ENCODE results near the gene NDUFS6.
A peak's percentile ranks its signal among the peaks of the same experiment; 100 is the strongest.

The NDUFS6 gene

DNA sequence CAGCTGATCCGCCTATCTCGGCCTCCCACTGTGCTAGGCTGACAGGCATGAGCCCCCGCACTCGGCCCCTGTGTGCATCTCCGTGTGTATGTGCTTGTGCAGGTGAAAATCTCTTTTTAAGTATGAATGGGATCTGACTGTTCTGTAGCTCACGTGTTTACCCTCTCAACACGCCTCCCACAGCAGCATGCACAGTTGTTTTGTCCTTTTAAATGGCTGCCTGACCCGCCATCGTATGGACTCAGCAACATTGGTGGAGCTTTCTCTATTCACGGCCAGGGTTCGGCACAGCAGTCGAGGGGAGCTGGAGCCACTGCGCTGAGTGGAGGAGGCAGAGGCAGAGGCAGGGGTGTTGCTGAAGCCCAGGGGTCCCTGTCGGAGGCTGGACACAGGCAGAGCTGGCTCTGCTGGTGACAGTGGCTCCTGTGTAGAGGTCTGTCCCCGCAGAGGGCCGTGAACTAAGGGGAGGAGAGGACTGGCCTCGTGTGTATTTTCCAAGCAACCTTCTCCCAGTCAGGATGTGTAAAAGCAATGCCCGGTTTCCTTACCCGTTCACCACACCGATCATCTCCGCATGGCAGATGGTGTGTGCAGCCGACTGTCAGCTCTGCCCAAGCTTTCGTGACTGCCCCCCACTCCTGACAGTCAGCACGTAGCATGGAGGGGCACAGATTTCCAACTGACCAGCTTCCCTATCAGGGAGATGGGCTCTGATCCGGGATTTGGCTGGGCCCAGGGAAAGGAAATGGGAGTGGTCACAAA is 38.9 kb upstream of the NDUFS6 start:
- H3K9me3 ChIP-seq (ENCODE audit: control insufficient read depth, insufficient read depth, low read length) = no peaks in the 10 kb centered on the region; the same call in 1 of the 2 replicates
- no peaks in the 10 kb centered on the region for H3F3A ChIP-seq (ENCODE audit: control insufficient read depth, insufficient read depth)
- H3K4me1 ChIP-seq (ENCODE audit: control insufficient read depth, low read length) = peaks cover 22% of the 10 kb centered on the region
- no peaks in the 10 kb centered on the region for H3K36me3 ChIP-seq (ENCODE audit: control insufficient read depth, low read length)
- no peak overlapping the region for H3K27ac ChIP-seq (ENCODE audit: low read depth, low read length)
- no peaks in the 10 kb centered on the region for H3K27me3 ChIP-seq (ENCODE audit: control insufficient read depth, low read length)
- no peaks in the 10 kb centered on the region for H3K79me2 ChIP-seq (ENCODE audit: control insufficient read depth, low read length)
- H3K4me3 ChIP-seq (ENCODE audit: low read length) = no peak overlapping the region
- TF ChIP-seq, protein P1, sequence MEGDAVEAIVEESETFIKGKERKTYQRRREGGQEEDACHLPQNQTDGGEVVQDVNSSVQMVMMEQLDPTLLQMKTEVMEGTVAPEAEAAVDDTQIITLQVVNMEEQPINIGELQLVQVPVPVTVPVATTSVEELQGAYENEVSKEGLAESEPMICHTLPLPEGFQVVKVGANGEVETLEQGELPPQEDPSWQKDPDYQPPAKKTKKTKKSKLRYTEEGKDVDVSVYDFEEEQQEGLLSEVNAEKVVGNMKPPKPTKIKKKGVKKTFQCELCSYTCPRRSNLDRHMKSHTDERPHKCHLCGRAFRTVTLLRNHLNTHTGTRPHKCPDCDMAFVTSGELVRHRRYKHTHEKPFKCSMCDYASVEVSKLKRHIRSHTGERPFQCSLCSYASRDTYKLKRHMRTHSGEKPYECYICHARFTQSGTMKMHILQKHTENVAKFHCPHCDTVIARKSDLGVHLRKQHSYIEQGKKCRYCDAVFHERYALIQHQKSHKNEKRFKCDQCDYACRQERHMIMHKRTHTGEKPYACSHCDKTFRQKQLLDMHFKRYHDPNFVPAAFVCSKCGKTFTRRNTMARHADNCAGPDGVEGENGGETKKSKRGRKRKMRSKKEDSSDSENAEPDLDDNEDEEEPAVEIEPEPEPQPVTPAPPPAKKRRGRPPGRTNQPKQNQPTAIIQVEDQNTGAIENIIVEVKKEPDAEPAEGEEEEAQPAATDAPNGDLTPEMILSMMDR (IDR thresholded peaks at IDR 0.05; ENCODE audit: low read depth, low read length, poor library complexity, severe bottlenecking) = no peak
- no peak for TF ChIP-seq EZH2phosphoT487 (IDR thresholded peaks at IDR 0.05; ENCODE audit: borderline replicate concordance, low read length)
- H3K9me2 ChIP-seq (replicated peaks; ENCODE audit: control insufficient read depth, low read length) = no peaks in the 10 kb centered on the region
- no peak overlapping the region for H3K4me2 ChIP-seq (ENCODE audit: low read length)
- H4K20me1 ChIP-seq (ENCODE audit: control insufficient read depth, insufficient read depth, low read depth, low read length) = no peaks in the 10 kb centered on the region

DNA sequence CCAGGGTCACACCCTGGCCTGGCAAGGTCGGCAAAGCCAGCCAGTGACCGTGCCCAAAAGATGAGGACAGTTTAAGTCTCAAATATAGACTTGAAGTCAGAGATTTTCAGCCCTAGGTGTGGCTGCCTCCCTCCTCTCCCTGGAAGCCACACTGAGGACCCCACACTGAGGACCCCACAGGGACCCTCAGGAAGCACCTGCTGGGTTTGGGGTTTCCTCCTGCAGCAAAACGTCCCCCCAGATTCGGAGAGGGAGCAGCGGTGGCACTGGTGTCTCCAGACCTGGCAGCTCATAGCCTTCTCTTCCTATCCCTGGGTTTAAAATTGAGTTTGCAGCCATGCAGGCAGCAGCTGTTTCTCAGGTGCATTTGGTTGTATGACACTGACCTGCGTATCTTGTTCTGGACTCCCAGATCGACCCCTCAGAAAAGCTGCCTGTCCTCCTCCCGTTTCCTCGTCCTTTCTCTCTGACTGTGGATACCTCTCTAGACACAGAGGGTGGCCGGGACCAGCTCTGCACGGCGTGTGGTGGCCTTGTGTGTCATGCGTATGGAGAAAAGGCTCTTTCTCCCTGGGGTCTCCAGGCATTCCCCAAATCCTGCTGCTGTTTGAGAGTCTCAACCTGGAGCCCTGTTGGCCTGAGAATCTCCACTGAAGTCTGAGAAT is 38.2 kb upstream of the NDUFS6 start:
- Histone ChIP-seq H3K4me2 (ENCODE audit: low read length) (no peak overlapping the region), H3K4me1 (ENCODE audit: control insufficient read depth, low read length) (peaks cover 22% of the 10 kb centered on the region), H3K27ac (ENCODE audit: low read depth, low read length) (no peak overlapping the region), H3K9me2 (replicated peaks; ENCODE audit: control insufficient read depth, low read length) (no peaks in the 10 kb centered on the region), H3K9me3 (ENCODE audit: control insufficient read depth, insufficient read depth, low read length) (no peaks in the 10 kb centered on the region; the same call in 1 of the 2 replicates), H3K36me3 (ENCODE audit: control insufficient read depth, low read length) (no peaks in the 10 kb centered on the region), H3K4me3 (ENCODE audit: low read length) (no peak overlapping the region), H3K79me2 (ENCODE audit: control insufficient read depth, low read length) (no peaks in the 10 kb centered on the region), H3K27me3 (ENCODE audit: control insufficient read depth, low read length) (no peaks in the 10 kb centered on the region), H3F3A (ENCODE audit: control insufficient read depth, insufficient read depth) (no peaks in the 10 kb centered on the region), H4K20me1 (ENCODE audit: control insufficient read depth, insufficient read depth, low read depth, low read length) (no peaks in the 10 kb centered on the region)
- TF ChIP-seq EZH2phosphoT487 (IDR thresholded peaks at IDR 0.05; ENCODE audit: borderline replicate concordance, low read length) = no peak
- TF ChIP-seq, protein P1 (IDR thresholded peaks at IDR 0.05; ENCODE audit: low read depth, low read length, poor library complexity, severe bottlenecking) = no peak

DNA sequence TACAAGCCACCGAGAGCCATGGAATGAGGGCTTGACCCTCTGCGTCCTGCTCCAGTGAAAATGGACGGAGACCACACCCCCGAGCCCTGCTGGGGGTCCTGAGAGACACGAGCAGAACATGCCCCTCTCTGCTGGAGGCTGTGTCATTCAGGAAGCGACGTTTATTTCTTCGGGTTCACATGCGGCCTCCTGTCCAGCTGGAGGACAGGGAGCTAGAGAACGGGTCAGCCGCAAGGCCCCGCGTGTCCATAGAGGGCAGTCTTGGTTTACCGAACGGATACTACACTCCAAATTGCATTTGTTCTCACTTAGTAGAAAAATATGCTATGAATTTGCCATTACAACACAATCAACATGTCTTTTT is 37.7 kb upstream of the NDUFS6 start:
- Histone ChIP-seq H3K4me3 (ENCODE audit: low read length) (no peak overlapping the region), H3K9me2 (replicated peaks; ENCODE audit: control insufficient read depth, low read length) (no peaks in the 10 kb centered on the region), H4K20me1 (ENCODE audit: control insufficient read depth, insufficient read depth, low read depth, low read length) (no peaks in the 10 kb centered on the region), H3K27me3 (ENCODE audit: control insufficient read depth, low read length) (no peaks in the 10 kb centered on the region), H3K9me3 (ENCODE audit: control insufficient read depth, insufficient read depth, low read length) (no peaks in the 10 kb centered on the region; the same call in 1 of the 2 replicates), H3K4me1 (ENCODE audit: control insufficient read depth, low read length) (peaks cover 22% of the 10 kb centered on the region), H3K27ac (ENCODE audit: low read depth, low read length) (no peak overlapping the region), H3K4me2 (ENCODE audit: low read length) (no peak overlapping the region), H3K79me2 (ENCODE audit: control insufficient read depth, low read length) (no peaks in the 10 kb centered on the region), H3F3A (ENCODE audit: control insufficient read depth, insufficient read depth) (no peaks in the 10 kb centered on the region), H3K36me3 (ENCODE audit: control insufficient read depth, low read length) (no peaks in the 10 kb centered on the region)
- no peak for TF ChIP-seq EZH2phosphoT487 (IDR thresholded peaks at IDR 0.05; ENCODE audit: borderline replicate concordance, low read length)
- TF ChIP-seq, protein P1 (IDR thresholded peaks at IDR 0.05; ENCODE audit: low read depth, low read length, poor library complexity, severe bottlenecking) = peak; percentile 67

All from DOHH2 (cell line).